ENCODE measurements around the gene CDC42BPA. TPM values are rescaled to one million over a fixed set of nuclear protein-coding genes. Genes with fewer than 3 reads are reported as not detected.

The CDC42BPA gene
- total RNA-seq, 1 experiment from 2014 or later = 38.2 TPM

GRCh38 chr1:227214207-227214606 is 104.1 kb downstream of the CDC42BPA start:
- DNase-seq (ENCODE audit: low read depth) = no peak

- no peak for DNase-seq (ENCODE audit: low read depth)
These were observed 104.9 kb downstream of the CDC42BPA start for GRCh38 chr1:227213426-227213825.

GRCh38 chr1:227212164-227212563 is 106.1 kb downstream of the CDC42BPA start:
- no peak for DNase-seq (ENCODE audit: low read depth)

- DNase-seq (ENCODE audit: low read depth) = no peak
These were observed 107.7 kb downstream of the CDC42BPA start for GRCh38 chr1:227210604-227211003.

GRCh38 chr1:227197064-227197463 is 121.2 kb downstream of the CDC42BPA start:
- DNase-seq (ENCODE audit: low read depth) = no peak

GRCh38 chr1:227192163-227192562 is 126.1 kb downstream of the CDC42BPA start:
- peak; percentile 95 for DNase-seq (ENCODE audit: low read depth)

- DNase-seq (ENCODE audit: low read depth) = no peak
These were observed 126.7 kb downstream of the CDC42BPA start for GRCh38 chr1:227191607-227192006.

GRCh38 chr1:227190321-227190720 is 128.0 kb downstream of the CDC42BPA start:
- DNase-seq (ENCODE audit: low read depth) = no peak

- no peak for DNase-seq (ENCODE audit: low read depth)
These were observed 133.0 kb downstream of the CDC42BPA start for GRCh38 chr1:227185291-227185690.

- no peak for DNase-seq (ENCODE audit: low read depth)
These were observed 136.3 kb downstream of the CDC42BPA start for GRCh38 chr1:227182012-227182411.

- DNase-seq (ENCODE audit: low read depth) = no peak
These were observed 142.7 kb downstream of the CDC42BPA start for GRCh38 chr1:227175611-227176010.

- DNase-seq (ENCODE audit: low read depth) = peak; percentile 69
These were observed 144.1 kb downstream of the CDC42BPA start for GRCh38 chr1:227174164-227174563.

GRCh38 chr1:227170361-227171166 is 147.7 kb downstream of the CDC42BPA start:
- peak; percentile 65 for DNase-seq (ENCODE audit: low read depth)

- DNase-seq (ENCODE audit: low read depth) = no peak
These were observed 148.9 kb downstream of the CDC42BPA start for GRCh38 chr1:227169343-227169742.

GRCh38 chr1:227167276-227168101 is 150.8 kb downstream of the CDC42BPA start:
- no peak for DNase-seq (ENCODE audit: low read depth)

- DNase-seq (ENCODE audit: low read depth) = no peak
These were observed 151.7 kb downstream of the CDC42BPA start for GRCh38 chr1:227166559-227166958.

GRCh38 chr1:227161470-227161869 is 156.8 kb downstream of the CDC42BPA start:
- no peak for DNase-seq (ENCODE audit: low read depth)

GRCh38 chr1:227156520-227156919 is 161.8 kb downstream of the CDC42BPA start:
- DNase-seq (ENCODE audit: low read depth) = no peak

- DNase-seq (ENCODE audit: low read depth) = no peak
These were observed 162.6 kb downstream of the CDC42BPA start for GRCh38 chr1:227155688-227156087.

GRCh38 chr1:227155004-227155403 is 163.3 kb downstream of the CDC42BPA start:
- no peak for DNase-seq (ENCODE audit: low read depth)

- DNase-seq (ENCODE audit: low read depth) = no peak
These were observed 165.8 kb downstream of the CDC42BPA start for GRCh38 chr1:227152525-227152924.

- no peak for DNase-seq (ENCODE audit: low read depth)
These were observed 177.9 kb downstream of the CDC42BPA start for GRCh38 chr1:227140376-227140775.

Measured in LHCN-M2 (cell line).